Fibroblast of villous mesenchyme (primary cell): ENCODE data around the gene RGS19. TPM values are rescaled to one million over a fixed set of nuclear protein-coding genes. Genes with fewer than 3 reads are reported as not detected.
A peak's percentile ranks its signal among the peaks of the same experiment; 100 is the strongest.

ENCODE experiments used
- DNase-seq: peaks from one replicate; pipeline ENCODE4 v3.0.0-alpha.2; 2010; ENCODE audit warnings: low read depth
- H3K4me3 ChIP-seq: 2 replicates; pipeline ENCODE4 v1.5.1; 2011; ENCODE audit warnings: low read depth, mild to moderate bottlenecking, low read length
- CTCF ChIP-seq: IDR thresholded peaks from 2 replicates; pipeline ENCODE4 v1.5.1; 2012; ENCODE audit warnings: low read depth, mild to moderate bottlenecking, low read length; ENCODE audit not compliant: insufficient read depth
- total RNA-seq: library from RNA; depleted of rRNA; stranded (reverse); fragments of >200 nt; gene quantifications from 2 replicates; pipeline ENCODE4 v1.2.3, GENCODE V29; 2012

Gene RGS19
- total RNA-seq, 1 donor, result 13.0 TPM

DNA sequence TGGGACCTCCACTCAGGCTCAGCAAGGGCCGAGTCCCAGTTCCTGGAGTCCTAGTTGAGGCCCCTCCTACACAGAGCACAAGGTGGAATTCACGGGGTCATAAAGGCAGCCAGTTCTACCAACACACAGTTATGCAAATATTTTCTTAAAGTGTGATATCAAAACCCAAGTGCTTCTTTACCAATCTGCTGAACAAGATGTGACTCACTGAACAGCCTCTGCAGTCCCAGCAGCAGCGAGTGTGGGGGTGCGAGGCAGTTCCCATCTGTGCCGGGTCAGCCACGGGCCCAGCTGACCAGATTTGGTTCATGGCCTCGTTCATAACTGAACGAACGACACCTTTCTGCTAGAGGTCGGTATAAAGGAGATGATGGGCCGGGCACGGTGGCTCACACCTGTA is 20.8 kb downstream of the RGS19 start:
- DNase-seq, result no peak
- H3K4me3 ChIP-seq, result no peak overlapping the region
- TF ChIP-seq CTCF, result no peak

- DNase-seq, result peak; percentile 54
- H3K4me3 ChIP-seq, result no peak overlapping the region
- TF ChIP-seq CTCF, result peak; percentile 85
Observed at GRCh38 chr20:64057628-64058498, 21.5 kb downstream of the RGS19 start.

DNA sequence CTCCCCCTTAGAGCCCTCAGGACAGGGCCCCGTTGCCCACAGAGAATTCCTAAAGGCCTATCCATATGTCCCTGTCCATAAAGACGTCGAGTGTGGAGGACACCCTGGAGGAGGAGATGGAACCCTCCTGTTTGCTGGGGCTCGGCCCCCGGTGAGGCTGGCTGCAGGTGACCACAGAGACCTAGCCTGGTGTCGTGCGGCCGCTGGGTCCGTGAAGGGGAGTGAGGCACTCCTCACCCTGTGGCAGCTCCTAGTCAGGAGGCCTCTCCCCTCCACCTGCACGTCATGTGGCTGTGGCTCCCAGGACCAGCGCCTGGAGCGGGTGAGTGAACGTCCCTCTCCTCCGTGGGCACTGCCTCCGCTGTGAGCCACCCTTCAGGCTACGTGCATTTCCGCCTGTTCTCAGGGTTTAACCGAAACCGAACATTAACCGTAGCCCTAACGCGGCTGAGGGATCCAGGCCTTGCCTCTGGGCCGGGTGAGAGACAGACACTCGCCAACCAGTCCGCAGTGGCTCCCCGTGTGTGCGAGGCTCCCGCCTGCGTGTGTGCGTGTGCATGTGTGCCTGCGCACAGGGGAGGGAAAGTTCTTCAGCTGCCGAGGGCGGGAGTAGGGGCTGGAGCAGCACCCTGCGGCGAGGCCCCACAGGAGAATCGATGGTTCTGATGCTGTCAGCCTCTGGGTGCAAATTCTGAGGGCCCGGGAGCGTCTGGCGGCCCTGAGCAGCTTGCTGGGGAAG is 22.3 kb downstream of the RGS19 start:
- TF ChIP-seq CTCF, result no peak
- no peak overlapping the region for H3K4me3 ChIP-seq
- no peak for DNase-seq

DNA sequence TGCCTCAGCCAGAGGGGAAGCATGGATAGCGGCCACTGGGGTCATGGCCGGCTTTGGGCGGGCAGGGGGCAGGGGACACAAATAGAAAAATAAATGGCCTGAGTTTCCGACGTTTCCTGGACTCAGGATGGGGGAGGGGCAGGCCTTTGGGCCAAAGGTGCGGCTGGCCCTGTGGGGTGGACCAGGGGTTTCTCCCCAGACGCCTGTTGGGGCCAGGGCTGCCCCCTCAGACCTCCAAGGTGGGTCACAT is 22.8 kb downstream of the RGS19 start:
- no peak for DNase-seq
- no peak for TF ChIP-seq CTCF

DNA sequence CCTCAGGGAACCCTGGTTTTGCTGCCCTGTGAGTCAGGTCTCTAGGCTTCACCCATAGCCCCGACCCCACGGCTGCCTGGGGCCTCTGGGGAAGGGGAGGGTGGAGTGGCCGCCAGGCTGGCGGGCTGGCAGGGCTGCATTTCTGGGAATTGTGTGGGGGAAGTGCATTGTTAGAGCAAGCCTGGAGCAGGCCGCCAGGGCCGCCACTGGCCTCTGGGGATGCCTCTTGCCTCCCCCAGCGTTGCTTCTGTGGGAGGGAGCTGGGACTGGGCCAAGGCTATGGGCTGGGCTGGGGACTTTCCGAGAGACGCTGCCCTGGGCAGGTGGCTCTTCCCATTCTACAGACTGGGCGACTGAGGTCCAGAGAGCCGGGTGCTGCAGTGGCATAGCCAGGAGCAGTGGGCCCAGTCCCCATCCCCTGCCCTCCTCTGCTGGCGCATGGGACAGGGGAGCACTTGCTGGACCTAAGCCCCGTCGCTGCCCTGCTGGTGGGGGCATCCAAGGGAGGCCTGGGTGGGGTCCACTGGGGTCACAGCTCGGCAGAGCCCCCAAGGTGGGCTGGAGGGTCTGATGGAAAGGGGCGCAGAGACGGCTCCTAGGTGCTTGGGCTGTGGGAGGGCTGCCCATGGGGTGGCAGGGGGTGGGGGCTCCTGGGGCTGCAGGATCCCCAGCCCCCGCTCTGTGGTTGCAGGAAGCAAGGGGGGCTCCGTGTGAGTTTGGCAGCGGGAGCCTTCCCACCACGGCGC is 23.3 kb downstream of the RGS19 start:
- no peak overlapping the region for H3K4me3 ChIP-seq
- no peak for DNase-seq
- TF ChIP-seq CTCF, result no peak

More for the DNA sequence above, 22.8 kb downstream of the RGS19 start:
- H3K4me3 ChIP-seq, result no peak overlapping the region

GRCh38 chr20:64055396-64055892 is 23.9 kb downstream of the RGS19 start:
- DNase-seq, result no peak
- no peak overlapping the region for H3K4me3 ChIP-seq
- TF ChIP-seq CTCF, result no peak
